GM23248 (cell line): ENCODE results near the gene TOP3A. TPM values are rescaled to one million over a fixed set of nuclear protein-coding genes. Genes with fewer than 3 reads are reported as not detected.
A peak's percentile ranks its signal among the peaks of the same experiment; 100 is the strongest.

Experiments
- DNase-seq: peaks from one replicate; pipeline ENCODE4 v3.0.0-alpha.2; 2015
- H2AFZ ChIP-seq: fragments of 200-600 bp; sonication (generic); 2 replicates; pipeline ENCODE4 v1.6.1; 2016; ENCODE audit warnings: antibody characterized with exemption
- H3F3A ChIP-seq: fragments of 200-600 bp; sonication (generic); 2 replicates; pipeline ENCODE4 v1.6.1; 2016; ENCODE audit warnings: mild to moderate bottlenecking, antibody characterized with exemption, mixed run types; ENCODE audit not compliant: insufficient read depth
- H3K27ac ChIP-seq: fragments of 200-600 bp; sonication (generic); 2 replicates; pipeline ENCODE4 v1.5.1; 2016; ENCODE audit warnings: mild to moderate bottlenecking
- H3K27me3 ChIP-seq: fragments of 200-600 bp; sonication (generic); replicated peaks from 2 replicates; pipeline ENCODE4 v1.6.1; 2016; ENCODE audit warnings: mild to moderate bottlenecking; ENCODE audit not compliant: insufficient read depth
- H3K36me3 ChIP-seq: fragments of 200-600 bp; sonication (generic); 2 replicates; pipeline ENCODE4 v1.6.1; 2016; ENCODE audit warnings: low read depth, mild to moderate bottlenecking
- H3K4me1 ChIP-seq: fragments of 200-600 bp; sonication (generic); 2 replicates; pipeline ENCODE4 v1.6.1; 2016; ENCODE audit warnings: mild to moderate bottlenecking; ENCODE audit not compliant: insufficient read depth
- H3K4me2 ChIP-seq: fragments of 200-600 bp; sonication (generic); one replicate; pipeline ENCODE4 v1.6.1; 2016; ENCODE audit warnings: mild to moderate bottlenecking; ENCODE audit not compliant: unreplicated experiment
- H3K4me3 ChIP-seq: fragments of 200-600 bp; sonication (generic); 2 replicates; pipeline ENCODE4 v1.5.1; 2016; ENCODE audit warnings: mild to moderate bottlenecking
- H3K79me2 ChIP-seq: fragments of 200-600 bp; sonication (generic); 2 replicates; pipeline ENCODE4 v1.6.1; 2016; ENCODE audit warnings: mild to moderate bottlenecking; ENCODE audit not compliant: insufficient read depth
- H3K9ac ChIP-seq: fragments of 200-600 bp; sonication (generic); 2 replicates; pipeline ENCODE4 v1.6.1; 2016; ENCODE audit warnings: mild to moderate bottlenecking
- H3K9me2 ChIP-seq: fragments of 200-600 bp; sonication (generic); 2 replicates; pipeline ENCODE4 v1.6.1; 2016; ENCODE audit warnings: mixed run types, mild to moderate bottlenecking, moderate library complexity; ENCODE audit not compliant: insufficient read depth
- H3K9me3 ChIP-seq: fragments of 200-600 bp; sonication (generic); one replicate; pipeline ENCODE4 v1.6.1; 2017; ENCODE audit warnings: low read depth
- H4K20me1 ChIP-seq: fragments of 200-600 bp; sonication (generic); 2 replicates; pipeline ENCODE4 v1.6.0; 2016; ENCODE audit not compliant: insufficient read depth
- EZH2 ChIP-seq: fragments of 200-600 bp; sonication (generic); IDR thresholded peaks from 2 replicates; pipeline ENCODE4 v1.6.1; 2018; ENCODE audit warnings: antibody characterized with exemption, mild to moderate bottlenecking; ENCODE audit not compliant: insufficient read depth, poor library complexity, severe bottlenecking
- EZH2phosphoT487 ChIP-seq: fragments of 200-600 bp; sonication (generic); IDR thresholded peaks from 2 replicates; pipeline ENCODE4 v1.6.1; 2018; ENCODE audit warnings: antibody characterized with exemption, moderate library complexity, mild to moderate bottlenecking, low read depth; ENCODE audit not compliant: insufficient read depth
- WGBS, 2 experiments: methylation state at CpG; one replicate each; pipeline ENCODE4 v1.1.6; 2015 to 2017; ENCODE audit warnings: low lambda C conversion rate in 2 of 2, low coverage in 1 of 2; ENCODE audit errors: missing lambda C conversion rate in 2 of 2; 5-methylcytosine and 5-hydroxymethylcytosine counted together
- in situ Hi-C: fragments of 300-500 bp; cut with MboI; formaldehyde crosslinking; loops from 2 replicates; pipeline ENCODE4 v1.15.0; 2020
- microRNA-seq: library from miRNA; unstranded; fragments of <30 nt; microRNA quantifications from one replicate; pipeline ENCODE4, GENCODE V29; 2016; ENCODE audit warnings: borderline number of aligned reads
- polyA plus RNA-seq: library from polyadenylated mRNA; unstranded; fragments of >200 nt; fragmentation: Nextera tagmentation; extraction: Ambion mirVana; gene quantifications from 2 replicates; pipeline ENCODE4 v1.2.1, GENCODE V29; 2016
- total RNA-seq: library from RNA; depleted of rRNA; stranded (reverse); fragments of >200 nt; shearing (Covaris generic); gene quantifications from 2 replicates; pipeline ENCODE4 v1.2.3, GENCODE V29; 2014; rRNA removed

The TOP3A gene
- total and polyA plus RNA-seq, 2 experiments from 2014 or later = 12.2 to 47.1 TPM

DNA sequence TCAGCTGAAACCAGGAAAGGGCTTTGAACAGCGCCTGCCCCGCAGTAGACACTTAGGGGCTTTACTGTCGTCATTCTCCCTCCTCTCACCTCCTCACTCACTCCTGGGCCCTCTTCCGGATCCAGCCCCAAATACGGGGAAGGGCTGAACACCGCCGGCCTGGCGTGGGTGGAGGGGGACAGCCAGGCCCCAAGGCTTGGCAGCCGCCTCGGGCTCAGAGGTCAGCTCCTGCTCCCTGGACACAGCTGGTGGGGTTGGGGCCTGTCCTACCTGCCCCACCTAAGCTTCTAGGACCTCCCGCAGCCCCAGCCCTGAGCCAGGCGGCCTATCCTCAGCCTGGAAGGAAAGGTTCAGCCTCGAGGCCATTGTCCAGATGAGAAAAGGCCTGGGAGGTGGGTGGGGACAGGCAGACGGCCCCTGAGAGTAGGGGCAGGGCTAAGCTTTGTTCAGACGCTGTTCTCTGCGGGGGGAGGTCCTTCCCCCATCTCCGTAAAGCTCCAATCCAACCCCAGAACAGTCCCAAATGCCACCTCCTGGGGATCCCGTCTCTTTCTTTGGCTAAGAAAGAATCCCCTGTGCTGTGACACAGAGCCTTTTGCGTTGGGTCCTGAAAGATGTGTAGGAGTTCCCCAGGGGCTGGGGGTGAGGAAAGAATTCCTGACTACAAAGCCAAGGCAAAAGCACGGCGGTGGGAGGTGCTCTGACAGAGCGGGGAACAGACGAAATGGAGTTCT lies 90.2 kb downstream of the TOP3A start:
- Histone ChIP-seq H3K4me2 (peak overlapping the region; percentile 86), H3K9me3 (no peaks in the 10 kb centered on the region), H3K9ac (peak overlapping the region; percentile 50), H3K4me3 (peak overlapping the region; percentile 55), H4K20me1 (no peaks in the 10 kb centered on the region), H3K36me3 (no peaks in the 10 kb centered on the region), H3K27me3 (no peaks in the 10 kb centered on the region), H3K9me2 (no peaks in the 10 kb centered on the region), H3K79me2 (peaks cover 38% of the 10 kb centered on the region), H3K4me1 (peaks cover 21% of the 10 kb centered on the region), H3K27ac (no peak overlapping the region), H3F3A (peaks cover 5% of the 10 kb centered on the region), H2AFZ (peak overlapping the region; percentile 82)
- 49 to 52% methylated on average over 22 to 23 of the region's 23 CpGs for WGBS, 2 experiments
- no peak for DNase-seq
- in situ Hi-C loops = no loop called here
- TF ChIP-seq EZH2 (no peak), EZH2phosphoT487 (no peak)

DNA sequence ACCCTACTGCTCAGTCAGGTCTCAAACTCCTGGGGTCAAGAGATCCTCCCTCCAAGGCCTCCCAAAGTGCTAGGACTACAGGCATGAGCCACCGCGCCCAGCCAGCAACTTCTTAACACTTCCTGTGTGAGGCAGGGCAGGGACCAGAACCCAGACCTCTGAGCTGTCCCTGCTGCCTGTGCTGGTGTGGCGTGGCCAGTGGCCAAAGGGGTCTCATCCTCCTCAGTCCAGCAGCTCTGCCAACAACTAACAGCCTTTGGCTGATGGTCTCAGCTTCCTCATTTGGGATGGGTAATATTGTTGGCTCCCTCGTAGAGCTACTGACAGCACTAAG lies 90.8 kb downstream of the TOP3A start:
- Histone ChIP-seq H3K4me3 (no peak overlapping the region), H3K9me3 (no peaks in the 10 kb centered on the region), H3K9ac (no peak overlapping the region), H4K20me1 (no peaks in the 10 kb centered on the region), H3F3A (peaks cover 5% of the 10 kb centered on the region), H2AFZ (no peak overlapping the region), H3K27me3 (no peaks in the 10 kb centered on the region), H3K36me3 (no peaks in the 10 kb centered on the region), H3K4me2 (no peak overlapping the region), H3K79me2 (peaks cover 32% of the 10 kb centered on the region), H3K27ac (no peak overlapping the region), H3K4me1 (peaks cover 25% of the 10 kb centered on the region), H3K9me2 (no peaks in the 10 kb centered on the region)
- WGBS, 2 experiments = 97% methylated on average over 4 of the region's 4 CpGs
- no peak for TF ChIP-seq EZH2
- TF ChIP-seq EZH2phosphoT487 = no peak
- no peak for DNase-seq
- in situ Hi-C loops = no loop called here

Small RNAs within 50 kb of the gene (microRNA-seq; reads per million reads assigned to microRNA genes)
- not detected for gene MIR6778

Other genes starting within 250 kb of the TOP3A start
- gene DRG2, start 227.0 kb downstream of the TOP3A start, total RNA-seq = 51.0 and 53.4 TPM in 2 replicates
- gene DRG2, start 227.0 kb downstream of the TOP3A start, polyA plus RNA-seq = 34.6 and 36.7 TPM in 2 replicates
- 0.25 and 0.54 TPM in 2 replicates for gene MYO15A, start 206.2 kb downstream of the TOP3A start, total RNA-seq
- gene MYO15A, start 206.2 kb downstream of the TOP3A start, polyA plus RNA-seq = 0.70 and 0.90 TPM in 2 replicates
- 152 and 161 TPM in 2 replicates for gene ALKBH5, start 131.2 kb downstream of the TOP3A start, total RNA-seq
- 81.9 and 85.2 TPM in 2 replicates for gene ALKBH5, start 131.2 kb downstream of the TOP3A start, polyA plus RNA-seq
- gene LLGL1, start 89.4 kb downstream of the TOP3A start, total RNA-seq = 37.3 and 40.3 TPM in 2 replicates
- 3.4 and 3.5 TPM in 2 replicates for gene LLGL1, start 89.4 kb downstream of the TOP3A start, polyA plus RNA-seq
- gene FLII, start 56.3 kb downstream of the TOP3A start, total RNA-seq = 250 and 306 TPM in 2 replicates
- gene FLII, start 56.3 kb downstream of the TOP3A start, polyA plus RNA-seq = 187 TPM in 2 replicates
- 13.8 and 26.4 TPM in 2 replicates for gene MIEF2, start 54.3 kb downstream of the TOP3A start, total RNA-seq
- gene MIEF2, start 54.3 kb downstream of the TOP3A start, polyA plus RNA-seq = 8.8 and 10.0 TPM in 2 replicates
- gene SMCR8, start 299 bp upstream of the TOP3A start, total RNA-seq = 10.5 and 15.0 TPM in 2 replicates
- gene SMCR8, start 299 bp upstream of the TOP3A start, polyA plus RNA-seq = 2.2 and 2.5 TPM in 2 replicates
- 1.8 and 3.5 TPM in 2 replicates for gene SHMT1, start 48.6 kb upstream of the TOP3A start, total RNA-seq
- gene SHMT1, start 48.6 kb upstream of the TOP3A start, polyA plus RNA-seq = 5.1 and 5.9 TPM in 2 replicates
- not detected in 2 replicates for gene EVPLL, start 62.8 kb upstream of the TOP3A start, total RNA-seq
- gene EVPLL, start 62.8 kb upstream of the TOP3A start, polyA plus RNA-seq = not detected in 2 replicates
- gene LGALS9C, start 161.8 kb upstream of the TOP3A start, total RNA-seq = not detected in 2 replicates
- not detected in 2 replicates for gene LGALS9C, start 161.8 kb upstream of the TOP3A start, polyA plus RNA-seq